Measurements from ENCODE around the gene MAPK8IP1. TPM values are rescaled to one million over a fixed set of nuclear protein-coding genes. Genes with fewer than 3 reads are reported as not detected.

Gene MAPK8IP1
- total and polyA plus RNA-seq, 4 donors: 4.7 to 15.4 (median 5.7) TPM

- 88 to 93% methylated on average over 12 of the region's 12 CpGs for WGBS, 2 donors
- no peak overlapping the region for H3K27ac ChIP-seq (ENCODE audit: low read depth in 1 of 2, low read length in 1 of 2)
- peaks cover 0 to 12% (median 0%) of the 10 kb centered on the region in 5 donors for H3K4me1 ChIP-seq (ENCODE audit: control insufficient read depth in 5 of 5, insufficient read depth in 5 of 5, low read length in 5 of 5)
- no peak overlapping the region for H3K9ac ChIP-seq (ENCODE audit: insufficient read depth in 1 of 2, low read length in 2 of 2)
- ATAC-seq (ENCODE audit: insufficient read depth, low FRiP score) (no peak), DNase-seq (no peak)
- no peak for TF ChIP-seq CTCF (IDR thresholded peaks at IDR 0.05; ENCODE audit: control extremely low read depth, extremely low read depth)
- H3K9me3 ChIP-seq (ENCODE audit: control insufficient read depth in 4 of 4, insufficient read depth in 3 of 4, low read length in 3 of 4): no peaks in the 10 kb centered on the region
- no peak overlapping the region for H3K4me3 ChIP-seq
- peaks cover 0 to 11% (median 2%) of the 10 kb centered on the region in 3 donors for H3K27me3 ChIP-seq (ENCODE audit: control insufficient read depth in 3 of 3, insufficient read depth in 3 of 3, low read length in 2 of 3)
- peaks cover 0 to 3% (median 0%) of the 10 kb centered on the region in 4 donors for H3K36me3 ChIP-seq (ENCODE audit: control insufficient read depth in 4 of 4, insufficient read depth in 4 of 4, low read length in 4 of 4)
These were observed 41.3 kb downstream of the MAPK8IP1 start for GRCh38 chr11:45926536-45927331.

- WGBS, 2 donors: 46 to 63% methylated on average over 15 of the region's 15 CpGs
- TF ChIP-seq CTCF (IDR thresholded peaks at IDR 0.05; ENCODE audit: control extremely low read depth, extremely low read depth): no peak
- DNase-seq (no peak), ATAC-seq (ENCODE audit: insufficient read depth, low FRiP score) (no peak)
- Histone ChIP-seq H3K4me1 (ENCODE audit: control insufficient read depth in 5 of 5, insufficient read depth in 5 of 5, low read length in 5 of 5) (peaks cover 0 to 6% (median 0%) of the 10 kb centered on the region in 5 donors), H3K9me3 (ENCODE audit: control insufficient read depth in 4 of 4, insufficient read depth in 3 of 4, low read length in 3 of 4) (no peaks in the 10 kb centered on the region), H3K9ac (ENCODE audit: insufficient read depth in 1 of 2, low read length in 2 of 2) (no peak overlapping the region), H3K36me3 (ENCODE audit: control insufficient read depth in 4 of 4, insufficient read depth in 4 of 4, low read length in 4 of 4) (peaks cover 0 to 8% (median 3%) of the 10 kb centered on the region in 4 donors), H3K27me3 (ENCODE audit: control insufficient read depth in 3 of 3, insufficient read depth in 3 of 3, low read length in 2 of 3) (peaks cover 0 to 11% (median 2%) of the 10 kb centered on the region in 3 donors), H3K4me3 (no peak overlapping the region), H3K27ac (ENCODE audit: low read depth in 1 of 2, low read length in 1 of 2) (no peak overlapping the region)
These were observed 41.9 kb downstream of the MAPK8IP1 start for GRCh38 chr11:45927332-45927683.

GRCh38 chr11:45927684-45928413 is 42.4 kb downstream of the MAPK8IP1 start:
- DNase-seq (no peak), ATAC-seq (ENCODE audit: insufficient read depth, low FRiP score) (no peak)
- Histone ChIP-seq H3K9ac (ENCODE audit: insufficient read depth in 1 of 2, low read length in 2 of 2) (no peak overlapping the region), H3K27ac (ENCODE audit: low read depth in 1 of 2, low read length in 1 of 2) (no peak overlapping the region), H3K4me1 (ENCODE audit: control insufficient read depth in 5 of 5, insufficient read depth in 5 of 5, low read length in 5 of 5) (peaks cover 0 to 6% (median 0%) of the 10 kb centered on the region in 5 donors), H3K9me3 (ENCODE audit: control insufficient read depth in 4 of 4, insufficient read depth in 3 of 4, low read length in 3 of 4) (no peaks in the 10 kb centered on the region), H3K36me3 (ENCODE audit: control insufficient read depth in 4 of 4, insufficient read depth in 4 of 4, low read length in 4 of 4) (peaks cover 0 to 8% (median 3%) of the 10 kb centered on the region in 4 donors), H3K27me3 (ENCODE audit: control insufficient read depth in 3 of 3, insufficient read depth in 3 of 3, low read length in 2 of 3) (peaks cover 0 to 11% (median 2%) of the 10 kb centered on the region in 3 donors), H3K4me3 (no peak overlapping the region)
- no peak for TF ChIP-seq CTCF (IDR thresholded peaks at IDR 0.05; ENCODE audit: control extremely low read depth, extremely low read depth)
- WGBS, 2 donors: 91 to 98% methylated on average over 27 of the region's 27 CpGs

All from lung (tissue), 12 donors.